Transverse colon (tissue), 4 donors: ENCODE measurements around the gene IGSF21. TPM values are rescaled to one million over a fixed set of nuclear protein-coding genes. Genes with fewer than 3 reads are reported as not detected.

Experiments
- DNase-seq: peaks from one replicate; pipeline ENCODE4 v3.0.0-alpha.2; 2019
- H3K27ac ChIP-seq, 4 donors: fragments of 200-600 bp; sonication (generic); 2 replicates each; pipeline ENCODE4 v1.5.1; 2016 to 2018; ENCODE audit warnings: inconsistent platforms in 4 of 4
- H3K27me3 ChIP-seq: fragments of 200-600 bp; sonication (generic); 2 replicates; pipeline ENCODE4 v1.5.1; 2017; ENCODE audit warnings: inconsistent platforms
- H3K36me3 ChIP-seq, 4 donors: fragments of 200-600 bp; sonication (generic); 2 replicates each; pipeline ENCODE4 v1.5.1; 2017 to 2019; ENCODE audit warnings: inconsistent platforms in 4 of 4
- H3K4me1 ChIP-seq, 4 donors: fragments of 200-600 bp; sonication (generic); 2 replicates each; pipeline ENCODE4 v1.5.1; 2017 to 2020; ENCODE audit warnings: inconsistent platforms in 4 of 4
- H3K4me3 ChIP-seq, 4 donors: fragments of 200-600 bp; sonication (generic); 1 replicate in 1 of 4; 2 replicates in 3 of 4; pipeline versions ENCODE4 v1.5.1 to v1.6.1; 2017 to 2019; ENCODE audit warnings: inconsistent platforms in 4 of 4
- H3K9me3 ChIP-seq, 2 donors: fragments of 200-600 bp; sonication (generic); 2 replicates each; pipeline ENCODE4 v1.5.1; 2017 to 2019; ENCODE audit warnings: inconsistent platforms in 2 of 2
- EP300 ChIP-seq: sonication (generic); formaldehyde crosslinking; IDR thresholded peaks from one replicate; pipeline ENCODE4 v1.6.1; 2017; ENCODE audit warnings: antibody characterized with exemption, low read depth
- POLR2A ChIP-seq: fragments of 450-650 bp; IDR thresholded peaks from one replicate; pipeline ENCODE4 v1.6.1; 2016; ENCODE audit warnings: antibody characterized with exemption, mild to moderate bottlenecking, moderate library complexity
- POLR2AphosphoS5 ChIP-seq, 3 donors: sonication (generic); formaldehyde crosslinking; IDR thresholded peaks; one replicate each; pipeline ENCODE4 v1.6.1; 2016; ENCODE audit warnings: antibody characterized with exemption in 3 of 3
- WGBS, 2 donors: methylation state at CpG; one replicate each; pipeline ENCODE4 v1.1.5; 2018; ENCODE audit warnings: low coverage in 1 of 2; 5-methylcytosine and 5-hydroxymethylcytosine counted together
- in situ Hi-C, 4 donors: fragments of 200-750 bp; cut with MboI; loops; one replicate each; pipeline versions ENCODE4 v1.15.0 to v1.15.1; 2017; ENCODE audit warnings: low sequenced_read_pairs in 3 of 4, low pct_ligation_motif_present in 1 of 4, low pct_unique_long_range_greater_than_20kb in 1 of 4
- intact Hi-C: fragments of 100-400 bp; cut with DNase I; formaldehyde crosslinking; loops from one replicate; pipeline ENCODE4 v1.15.1; 2023; ENCODE audit warnings: low total_unique reads
- total RNA-seq, 4 donors: library from RNA; depleted of rRNA; stranded (reverse); fragments of >200 nt; gene quantifications; one replicate each; pipeline ENCODE4 v1.1.0, GENCODE V29; 2016
- TF ChIP-seq, protein P1 (sequence below), 5 experiments: fragments of 200-600 bp in 3 of 5; fragments of 450-650 bp in 2 of 5; sonication (generic) in 3 of 5; IDR thresholded peaks; 1 replicate in 2 of 5; 2 replicates in 3 of 5; pipeline ENCODE4 v1.5.1; 2016 to 2017; ENCODE audit warnings: antibody characterized with exemption in 5 of 5, inconsistent platforms in 3 of 5, mild to moderate bottlenecking in 2 of 5, moderate library complexity in 1 of 5

The IGSF21 gene
- total RNA-seq, 4 donors from 2014 or later = 1.1 to 6.8 (median 1.6) TPM; not detected in 1

DNA sequence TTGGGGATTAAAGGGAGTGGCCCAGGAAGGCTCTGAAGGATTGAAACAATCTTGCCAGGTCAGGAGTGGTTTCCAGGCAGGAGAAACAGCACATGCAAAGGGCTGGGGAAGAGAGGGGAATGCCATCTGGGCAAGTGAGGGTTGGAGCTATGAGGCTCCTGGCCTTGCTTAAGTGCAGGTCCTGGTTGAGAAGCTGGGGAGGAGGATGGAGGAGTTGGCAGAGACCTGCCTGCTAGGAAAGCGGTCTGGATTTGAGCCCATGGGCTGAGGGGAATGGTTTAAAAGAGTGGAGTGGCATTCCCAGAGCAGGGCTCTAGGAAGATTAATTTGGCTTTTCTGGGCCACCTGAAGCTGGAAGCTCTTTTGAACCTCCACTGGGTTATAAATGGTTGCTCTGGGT, 9.2 kb downstream of the IGSF21 start:
- no peak overlapping the region for H3K27ac ChIP-seq
- no peaks in the 10 kb centered on the region for H3K9me3 ChIP-seq
- in situ Hi-C loops = no loop called here
- no peak for TF ChIP-seq POLR2A
- no peak for DNase-seq
- no peak overlapping the region for H3K4me3 ChIP-seq
- no peaks in the 10 kb centered on the region for H3K4me1 ChIP-seq
- intact Hi-C loops = no loop called here
- no peaks in the 10 kb centered on the region for H3K36me3 ChIP-seq
- WGBS, 2 donors = 80 to 94% methylated on average over 1 of the region's 1 CpG
- peaks cover 69% of the 10 kb centered on the region for H3K27me3 ChIP-seq

DNA sequence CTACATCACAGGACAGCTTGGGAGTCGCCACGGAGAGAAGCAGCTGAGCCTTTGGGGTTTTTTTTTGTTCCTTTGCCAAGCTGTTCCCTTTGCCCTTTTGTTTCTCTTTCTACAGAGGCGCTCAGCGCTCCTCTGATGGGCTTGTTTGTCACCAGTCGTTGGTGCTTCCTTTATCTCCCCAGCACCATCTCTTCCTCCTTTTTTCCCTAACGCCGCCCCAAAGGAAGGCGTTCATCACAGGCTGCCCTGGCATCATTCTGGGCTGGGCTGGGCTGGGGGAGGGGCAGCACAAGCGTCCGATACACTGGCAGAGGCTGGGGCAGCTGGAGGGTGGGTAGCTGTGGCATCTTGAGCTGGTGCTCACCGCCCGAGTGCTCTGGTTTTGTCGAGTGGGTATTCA, 10.5 kb downstream of the IGSF21 start:
- intact Hi-C loops = no loop called here
- no peak overlapping the region for H3K27ac ChIP-seq
- 17 to 25% methylated on average over 7 to 13 of the region's 13 CpGs for WGBS, 2 donors
- H3K27me3 ChIP-seq = peaks cover 56% of the 10 kb centered on the region
- H3K4me3 ChIP-seq = no peak overlapping the region
- DNase-seq = no peak
- no peaks in the 10 kb centered on the region for H3K36me3 ChIP-seq
- TF ChIP-seq EP300 (no peak), POLR2AphosphoS5 (IDR thresholded peaks at IDR 0.05) (no peak), POLR2A (no peak)
- TF ChIP-seq, protein P1, sequence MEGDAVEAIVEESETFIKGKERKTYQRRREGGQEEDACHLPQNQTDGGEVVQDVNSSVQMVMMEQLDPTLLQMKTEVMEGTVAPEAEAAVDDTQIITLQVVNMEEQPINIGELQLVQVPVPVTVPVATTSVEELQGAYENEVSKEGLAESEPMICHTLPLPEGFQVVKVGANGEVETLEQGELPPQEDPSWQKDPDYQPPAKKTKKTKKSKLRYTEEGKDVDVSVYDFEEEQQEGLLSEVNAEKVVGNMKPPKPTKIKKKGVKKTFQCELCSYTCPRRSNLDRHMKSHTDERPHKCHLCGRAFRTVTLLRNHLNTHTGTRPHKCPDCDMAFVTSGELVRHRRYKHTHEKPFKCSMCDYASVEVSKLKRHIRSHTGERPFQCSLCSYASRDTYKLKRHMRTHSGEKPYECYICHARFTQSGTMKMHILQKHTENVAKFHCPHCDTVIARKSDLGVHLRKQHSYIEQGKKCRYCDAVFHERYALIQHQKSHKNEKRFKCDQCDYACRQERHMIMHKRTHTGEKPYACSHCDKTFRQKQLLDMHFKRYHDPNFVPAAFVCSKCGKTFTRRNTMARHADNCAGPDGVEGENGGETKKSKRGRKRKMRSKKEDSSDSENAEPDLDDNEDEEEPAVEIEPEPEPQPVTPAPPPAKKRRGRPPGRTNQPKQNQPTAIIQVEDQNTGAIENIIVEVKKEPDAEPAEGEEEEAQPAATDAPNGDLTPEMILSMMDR (IDR thresholded peaks at IDR 0.05) = no peak
- in situ Hi-C loops = no loop called here
- H3K9me3 ChIP-seq = no peaks in the 10 kb centered on the region
- no peaks in the 10 kb centered on the region for H3K4me1 ChIP-seq

DNA sequence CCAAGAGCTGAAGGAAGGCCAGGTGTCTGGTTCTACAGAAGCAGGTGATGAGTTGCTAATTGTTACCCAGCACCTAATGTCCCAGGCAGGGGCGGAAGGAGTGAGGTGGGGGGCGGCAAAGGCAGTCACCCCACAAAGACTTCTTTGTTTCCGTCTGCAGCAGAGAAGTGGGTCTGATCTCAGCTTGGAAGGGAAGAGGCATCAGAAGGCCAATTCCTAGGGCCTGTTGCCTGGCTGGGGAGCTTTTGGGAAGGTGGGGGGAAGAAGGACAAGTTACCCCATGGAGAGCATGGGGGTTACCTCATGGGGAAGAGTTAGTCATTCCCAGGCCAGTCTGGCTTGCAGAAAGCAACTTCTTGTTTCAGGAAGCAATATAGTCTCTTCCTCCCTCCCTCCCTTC, 10.9 kb downstream of the IGSF21 start:
- no peaks in the 10 kb centered on the region for H3K9me3 ChIP-seq
- no peaks in the 10 kb centered on the region for H3K4me1 ChIP-seq
- peaks cover 53% of the 10 kb centered on the region for H3K27me3 ChIP-seq
- TF ChIP-seq, protein P1 (IDR thresholded peaks at IDR 0.05) = no peak
- no peak for TF ChIP-seq POLR2A
- no peak for TF ChIP-seq EP300
- no peak for TF ChIP-seq POLR2AphosphoS5 (IDR thresholded peaks at IDR 0.05)
- no peak overlapping the region for H3K4me3 ChIP-seq
- intact Hi-C loops (no loop called here), in situ Hi-C loops (no loop called here)
- 29% methylated on average over 3 of the region's 3 CpGs; no CpG with 5 or more reads in 1 of the 2 donors for WGBS, 2 donors
- H3K27ac ChIP-seq = no peak overlapping the region
- H3K36me3 ChIP-seq = no peaks in the 10 kb centered on the region
- DNase-seq = no peak

DNA sequence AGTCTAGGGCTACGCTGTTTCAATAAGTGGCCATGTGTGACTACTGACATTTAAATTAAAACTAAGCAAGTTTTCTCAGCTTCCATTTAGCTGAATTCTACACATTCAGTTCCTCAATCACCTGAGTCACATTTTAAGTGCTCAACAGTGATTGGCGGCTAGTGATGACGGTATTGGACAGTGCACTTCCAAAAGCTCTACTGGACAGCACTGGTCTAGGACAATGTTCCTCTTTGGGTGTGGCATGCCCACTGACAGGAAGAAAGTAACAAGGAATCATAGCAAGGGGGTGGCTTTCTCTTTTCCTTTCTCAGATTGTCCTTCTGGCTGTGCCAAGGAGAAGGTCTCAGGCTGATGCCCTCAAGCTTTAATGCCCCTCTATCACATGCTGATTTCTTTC, 11.7 kb downstream of the IGSF21 start:
- Histone ChIP-seq H3K27me3 (peaks cover 46% of the 10 kb centered on the region), H3K4me3 (no peak overlapping the region), H3K27ac (no peak overlapping the region), H3K4me1 (no peaks in the 10 kb centered on the region), H3K9me3 (no peaks in the 10 kb centered on the region), H3K36me3 (no peaks in the 10 kb centered on the region)
- 63 to 100% methylated on average over 1 to 3 of the region's 3 CpGs for WGBS, 2 donors
- in situ Hi-C loops = no loop called here
- TF ChIP-seq, protein P1 (IDR thresholded peaks at IDR 0.05) = no peak
- no peak for TF ChIP-seq EP300
- TF ChIP-seq POLR2A = no peak
- no peak for TF ChIP-seq POLR2AphosphoS5 (IDR thresholded peaks at IDR 0.05)
- no peak for DNase-seq
- intact Hi-C loops = no loop called here

DNA sequence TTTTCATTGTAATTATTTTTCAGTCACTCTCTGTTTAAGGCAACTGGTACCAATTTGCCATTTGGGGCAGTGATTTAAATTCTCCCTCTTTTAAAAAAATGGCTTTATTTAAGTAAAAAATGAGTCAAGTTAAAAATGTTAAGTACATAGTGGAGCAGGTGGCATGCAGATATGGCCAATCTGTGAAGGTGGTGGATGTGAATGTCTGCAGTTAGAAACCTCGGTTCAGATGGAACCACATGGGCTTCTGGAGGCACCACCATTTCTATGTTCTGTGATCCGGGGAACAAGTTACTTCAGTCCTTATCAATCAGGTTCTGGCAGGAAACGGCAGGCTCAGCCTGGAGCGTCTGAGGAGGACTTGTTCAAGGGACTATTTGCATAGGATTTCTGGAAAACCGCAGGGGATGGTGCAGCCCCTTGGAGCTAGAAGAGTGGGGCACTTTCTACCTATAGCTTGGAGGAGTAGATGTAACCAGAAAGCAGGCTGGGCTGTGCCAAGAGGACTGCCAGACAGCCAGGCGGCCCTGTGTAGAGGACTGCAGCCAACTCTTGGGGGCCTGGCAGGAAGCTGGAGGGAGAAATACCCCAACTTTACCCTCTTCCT, 12.3 kb downstream of the IGSF21 start:
- Histone ChIP-seq H3K4me3 (no peak overlapping the region), H3K36me3 (no peaks in the 10 kb centered on the region), H3K27me3 (peaks cover 40% of the 10 kb centered on the region), H3K27ac (no peak overlapping the region), H3K9me3 (no peaks in the 10 kb centered on the region), H3K4me1 (no peaks in the 10 kb centered on the region)
- in situ Hi-C loops (no loop called here), intact Hi-C loops (no loop called here)
- TF ChIP-seq POLR2A = no peak
- TF ChIP-seq POLR2AphosphoS5 (IDR thresholded peaks at IDR 0.05) = no peak
- WGBS, 2 donors = 36% methylated on average over 6 of the region's 6 CpGs; no CpG with 5 or more reads in 1 of the 2 donors
- DNase-seq = no peak
